Spleen (tissue), 11 donors: ENCODE results near the gene CACNA2D4. TPM values are rescaled to one million over a fixed set of nuclear protein-coding genes. Genes with fewer than 3 reads are reported as not detected.

Experiments used
- DNase-seq: peaks from one replicate; pipeline ENCODE4 v3.0.0-alpha.2; 2020
- H3K27ac ChIP-seq, 8 donors: fragments of 200-600 bp; sonication (generic) in 7 of 8; 1 replicate in 4 of 8; 2 replicates in 4 of 8; pipeline versions ENCODE4 v1.5.0 to v1.8.0; 2016 to 2021; ENCODE audit warnings: inconsistent platforms in 4 of 8, mild to moderate bottlenecking in 4 of 8, moderate library complexity in 1 of 8
- H3K27me3 ChIP-seq, 7 donors: fragments of 200-600 bp; sonication (generic) in 6 of 7; replicated peaks in 1 of 7; 1 replicate in 4 of 7; 2 replicates in 3 of 7; pipeline versions ENCODE4 v1.5.0 to v1.8.0; 2016 to 2021; ENCODE audit warnings: inconsistent platforms in 3 of 7, mild to moderate bottlenecking in 1 of 7
- H3K36me3 ChIP-seq, 6 donors: fragments of 200-600 bp; sonication (generic) in 5 of 6; 1 replicate in 4 of 6; 2 replicates in 2 of 6; pipeline versions ENCODE4 v1.5.0 to v1.8.0; 2016 to 2021; ENCODE audit warnings: inconsistent platforms in 2 of 6
- H3K4me1 ChIP-seq, 6 donors: fragments of 200-600 bp; sonication (generic) in 5 of 6; 1 replicate in 3 of 6; 2 replicates in 3 of 6; pipeline versions ENCODE4 v1.5.0 to v1.8.0; 2016 to 2021; ENCODE audit warnings: inconsistent platforms in 3 of 6
- H3K4me3 ChIP-seq, 8 donors: fragments of 200-600 bp; sonication (generic) in 7 of 8; 1 replicate in 4 of 8; 2 replicates in 4 of 8; pipeline versions ENCODE4 v1.5.0 to v1.8.0; 2016 to 2021; ENCODE audit warnings: inconsistent platforms in 4 of 8, mild to moderate bottlenecking in 4 of 8, moderate library complexity in 2 of 8
- H3K9me3 ChIP-seq, 8 donors: fragments of 200-600 bp; sonication (generic) in 7 of 8; 1 replicate in 4 of 8; 2 replicates in 4 of 8; pipeline versions ENCODE4 v1.5.0 to v1.8.0; 2016 to 2021; ENCODE audit warnings: inconsistent platforms in 4 of 8
- POLR2A ChIP-seq, 3 donors: fragments of 450-650 bp; IDR thresholded peaks; one replicate each; pipeline ENCODE4 v1.5.1; 2017; ENCODE audit warnings: antibody characterized with exemption in 3 of 3, mild to moderate bottlenecking in 1 of 3
- POLR2AphosphoS5 ChIP-seq, 3 donors: sonication (generic); formaldehyde crosslinking; IDR thresholded peaks; one replicate each; pipeline ENCODE4 v1.5.1; 2017; ENCODE audit warnings: antibody characterized with exemption in 3 of 3
- WGBS, 5 donors: extraction: QIAGEN DNeasy Blood & Tissue Kit in 3 of 5; methylation state at CpG; one replicate each; pipeline versions ENCODE4 v1.1.5 to v1.1.7; 2013 to 2018; 5-methylcytosine and 5-hydroxymethylcytosine counted together
- intact Hi-C: fragments of 100-400 bp; cut with DNase I; formaldehyde crosslinking; loops from one replicate; pipeline ENCODE4 v1.15.0; 2023; ENCODE audit warnings: low total_unique reads
- polyA plus RNA-seq, 3 donors: library from polyadenylated mRNA; stranded (reverse); fragments of 200-250 nt; gene quantifications; one replicate each; pipeline ENCODE4 v1.2.1, GENCODE V29; 2013
- total RNA-seq, 7 donors: library from RNA; depleted of rRNA in 3 of 7; stranded (reverse); fragments of >200 nt in 3 of 7; fragmentation: NEBNext Ultra II Directional in 4 of 7; extraction: Animal tissue kit (Norgen Biotek cat#: 25700) in 4 of 7; gene quantifications; one replicate each; pipeline versions ENCODE4 v1.1.0 to v1.2.1, GENCODE V29; 2016 to 2021
- TF ChIP-seq, protein P1 (sequence below), 11 experiments: fragments of 200-600 bp in 7 of 11; fragments of 450-650 bp in 4 of 11; sonication (generic) in 4 of 11; IDR thresholded peaks in 8 of 11; conservative IDR thresholded peaks in 3 of 11; 1 replicate in 7 of 11; 2 replicates in 4 of 11; pipeline versions ENCODE4 v1.4.0 to v1.8.0; 2016 to 2021; ENCODE audit warnings: antibody characterized with exemption in 11 of 11, inconsistent platforms in 4 of 11, mild to moderate bottlenecking in 1 of 11
- donor health status: healthy with polysubstance abuse.
- donor health status: DM: no; HTN: no; CAD: no; lungs with moderate emphysema.
- donor health status: DM: no; HTN: no; CAD: no.
- donor health status: Bipolar disorder and iron deficiency.
- donor health status: healthy.
- donor health status: DM: no; HTN: no; CAD: no.
- donor health status: DM: yes; HTN: yes; CAD: no.

The CACNA2D4 gene
- total and polyA plus RNA-seq, 10 donors: 3.3 to 11.8 (median 7.0) TPM

DNA sequence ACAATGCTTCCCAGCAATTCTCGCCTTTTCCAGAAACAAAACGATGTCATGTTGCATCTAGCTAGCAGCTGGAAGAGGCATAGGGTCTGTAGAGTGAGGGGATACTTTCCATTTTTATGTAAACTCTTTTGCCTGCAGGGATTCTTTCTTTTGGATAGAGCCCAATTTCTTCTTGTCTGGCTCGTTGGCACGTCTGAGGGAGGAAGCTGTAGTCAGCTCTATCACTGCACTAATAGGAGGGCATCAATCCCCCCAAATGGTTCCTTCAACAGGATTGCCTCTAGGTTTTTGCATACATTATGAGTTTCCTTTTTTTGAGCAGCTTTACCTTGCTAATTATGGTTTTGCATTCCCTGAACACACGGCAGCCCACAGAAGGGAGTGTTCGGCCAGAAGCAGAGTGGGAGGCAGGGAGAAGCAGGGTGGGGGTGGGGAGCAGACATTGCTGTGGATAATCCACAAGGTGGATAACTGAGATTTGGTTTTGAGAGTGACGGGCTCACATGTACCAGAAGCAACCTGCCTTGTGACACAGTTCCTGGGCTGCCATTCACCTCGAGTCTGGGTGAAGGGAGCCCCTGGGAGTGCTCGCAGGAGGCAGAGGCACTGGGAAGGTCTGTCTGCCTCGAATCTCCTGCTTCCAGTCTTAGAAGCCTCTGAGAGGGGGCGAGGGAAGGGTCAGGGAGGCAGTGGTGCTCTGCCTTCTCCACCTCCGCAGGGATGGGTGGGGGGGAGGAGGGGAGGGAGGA is 73.6 kb downstream of the CACNA2D4 start:
- H3K9me3 ChIP-seq: no peaks in the 10 kb centered on the region
- intact Hi-C loops: no loop called here
- peaks cover 0 to 9% (median 3%) of the 10 kb centered on the region in 6 donors for H3K4me1 ChIP-seq
- H3K27me3 ChIP-seq: peaks cover 0 to 36% (median 6%) of the 10 kb centered on the region in 7 donors
- WGBS, 5 donors: 54 to 67% (median 57%) methylated on average over 12 of the region's 12 CpGs
- DNase-seq: no peak
- no peak overlapping the region for H3K4me3 ChIP-seq
- no peaks in the 10 kb centered on the region for H3K36me3 ChIP-seq
- H3K27ac ChIP-seq: no peak overlapping the region
- TF ChIP-seq POLR2A (IDR thresholded peaks at IDR 0.05): no peak

DNA sequence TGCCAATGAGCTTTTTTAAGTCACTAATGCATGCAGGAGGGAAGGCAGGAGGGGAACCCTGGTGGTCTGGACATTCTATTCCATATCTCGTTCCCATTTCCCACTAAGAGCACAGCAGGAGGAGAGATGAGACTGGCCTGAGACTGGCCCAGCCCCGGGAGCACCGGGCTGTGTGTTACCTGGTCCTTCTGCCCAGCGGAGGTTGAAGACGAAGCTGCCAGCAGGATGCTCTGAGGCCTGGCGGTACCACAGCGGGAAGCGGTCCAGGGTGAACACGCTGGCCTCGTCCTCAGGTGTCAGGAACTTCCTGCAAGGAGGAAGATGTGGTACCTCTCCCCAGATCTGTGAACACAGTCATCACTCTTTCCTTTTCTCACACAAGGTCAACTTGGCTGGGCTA is 74.2 kb downstream of the CACNA2D4 start:
- no peaks in the 10 kb centered on the region for H3K36me3 ChIP-seq
- TF ChIP-seq POLR2AphosphoS5 (IDR thresholded peaks at IDR 0.05): no peak
- TF ChIP-seq, protein P1, sequence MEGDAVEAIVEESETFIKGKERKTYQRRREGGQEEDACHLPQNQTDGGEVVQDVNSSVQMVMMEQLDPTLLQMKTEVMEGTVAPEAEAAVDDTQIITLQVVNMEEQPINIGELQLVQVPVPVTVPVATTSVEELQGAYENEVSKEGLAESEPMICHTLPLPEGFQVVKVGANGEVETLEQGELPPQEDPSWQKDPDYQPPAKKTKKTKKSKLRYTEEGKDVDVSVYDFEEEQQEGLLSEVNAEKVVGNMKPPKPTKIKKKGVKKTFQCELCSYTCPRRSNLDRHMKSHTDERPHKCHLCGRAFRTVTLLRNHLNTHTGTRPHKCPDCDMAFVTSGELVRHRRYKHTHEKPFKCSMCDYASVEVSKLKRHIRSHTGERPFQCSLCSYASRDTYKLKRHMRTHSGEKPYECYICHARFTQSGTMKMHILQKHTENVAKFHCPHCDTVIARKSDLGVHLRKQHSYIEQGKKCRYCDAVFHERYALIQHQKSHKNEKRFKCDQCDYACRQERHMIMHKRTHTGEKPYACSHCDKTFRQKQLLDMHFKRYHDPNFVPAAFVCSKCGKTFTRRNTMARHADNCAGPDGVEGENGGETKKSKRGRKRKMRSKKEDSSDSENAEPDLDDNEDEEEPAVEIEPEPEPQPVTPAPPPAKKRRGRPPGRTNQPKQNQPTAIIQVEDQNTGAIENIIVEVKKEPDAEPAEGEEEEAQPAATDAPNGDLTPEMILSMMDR (IDR thresholded peaks at IDR 0.05 in 8 of 11, conservative IDR thresholded peaks at IDR 0.05 in 3 of 11): no peak
- TF ChIP-seq POLR2A (IDR thresholded peaks at IDR 0.05): no peak
- H3K9me3 ChIP-seq: no peaks in the 10 kb centered on the region
- DNase-seq: no peak
- intact Hi-C loops: no loop called here
- H3K4me3 ChIP-seq: no peak overlapping the region
- H3K4me1 ChIP-seq: peaks cover 0 to 9% (median 3%) of the 10 kb centered on the region in 6 donors
- WGBS, 5 donors: 72 to 82% (median 79%) methylated on average over 10 of the region's 10 CpGs
- no peak overlapping the region for H3K27ac ChIP-seq
- peaks cover 0 to 36% (median 6%) of the 10 kb centered on the region in 7 donors for H3K27me3 ChIP-seq

DNA sequence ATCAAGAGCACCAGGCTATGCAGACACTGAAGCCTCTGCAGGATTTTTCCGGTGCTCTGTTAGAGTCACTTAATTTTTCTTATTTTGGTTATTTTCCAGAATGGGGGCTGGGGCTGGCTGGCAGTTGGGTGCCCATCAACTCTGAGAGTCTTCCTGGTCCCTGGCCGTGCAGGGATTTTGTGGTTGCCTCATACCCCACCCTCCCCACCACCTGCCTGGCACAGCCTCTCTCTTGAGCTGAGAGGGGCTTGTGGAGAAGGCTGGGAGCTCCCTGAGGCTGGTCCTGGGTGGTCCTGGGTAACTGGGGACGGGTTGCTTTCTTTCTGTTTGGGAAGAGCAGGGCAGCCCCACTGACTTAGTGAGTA is 74.8 kb downstream of the CACNA2D4 start:
- Histone ChIP-seq H3K4me3 (no peak overlapping the region), H3K36me3 (no peaks in the 10 kb centered on the region), H3K27ac (no peak overlapping the region), H3K9me3 (no peaks in the 10 kb centered on the region), H3K4me1 (peaks cover 0 to 9% (median 3%) of the 10 kb centered on the region in 6 donors), H3K27me3 (peaks cover 0 to 36% (median 6%) of the 10 kb centered on the region in 7 donors)
- DNase-seq: no peak
- 55 to 67% (median 59%) methylated on average over 2 to 3 of the region's 3 CpGs for WGBS, 5 donors
- intact Hi-C loops: no loop called here
- TF ChIP-seq POLR2AphosphoS5 (IDR thresholded peaks at IDR 0.05): no peak
- TF ChIP-seq POLR2A (IDR thresholded peaks at IDR 0.05): no peak
- TF ChIP-seq, protein P1 (IDR thresholded peaks at IDR 0.05 in 8 of 11, conservative IDR thresholded peaks at IDR 0.05 in 3 of 11): no peak

DNA sequence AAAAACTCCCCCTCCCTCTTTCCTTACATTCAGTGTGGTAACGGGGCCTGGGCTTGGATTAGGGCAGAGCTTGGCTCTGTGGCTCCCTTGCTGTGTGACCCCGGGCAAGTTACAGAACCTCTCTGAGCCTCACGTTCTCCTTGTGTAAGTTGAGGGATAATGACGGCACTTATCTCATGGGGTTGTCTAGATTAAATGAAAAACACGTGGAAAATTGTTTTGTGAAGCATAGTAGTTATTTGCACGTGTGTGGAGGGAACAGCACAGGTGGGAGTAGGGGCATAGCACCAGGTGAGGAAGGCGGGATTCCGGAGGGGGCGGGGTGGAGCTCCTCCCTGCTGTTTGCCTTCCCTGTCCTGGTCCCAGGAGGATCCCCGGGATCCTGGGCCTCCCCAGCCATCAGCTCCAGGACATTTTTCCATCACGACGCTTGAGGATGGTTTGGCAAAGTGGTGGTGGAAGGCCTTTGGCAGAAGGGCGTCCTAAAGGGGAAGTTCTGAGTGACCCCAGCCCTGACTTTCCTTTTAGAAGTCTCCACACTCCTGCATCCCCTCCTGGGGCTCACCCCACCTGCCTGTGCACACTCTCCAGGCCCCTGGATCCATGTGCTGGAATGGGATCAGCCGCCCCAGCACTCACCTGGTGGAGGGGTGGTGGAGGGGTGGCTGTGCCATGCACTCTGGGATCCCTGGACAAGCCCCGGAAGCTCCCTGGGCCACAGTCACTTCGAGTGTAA is 75.4 kb downstream of the CACNA2D4 start:
- peaks cover 0 to 36% (median 6%) of the 10 kb centered on the region in 7 donors for H3K27me3 ChIP-seq
- H3K9me3 ChIP-seq: no peaks in the 10 kb centered on the region
- H3K36me3 ChIP-seq: no peaks in the 10 kb centered on the region
- H3K4me1 ChIP-seq: peaks cover 0 to 9% (median 3%) of the 10 kb centered on the region in 6 donors
- no peak overlapping the region for H3K4me3 ChIP-seq
- no peak overlapping the region for H3K27ac ChIP-seq
- DNase-seq: no peak
- intact Hi-C loops: no loop called here
- 76 to 88% (median 79%) methylated on average over 16 of the region's 16 CpGs for WGBS, 5 donors
- TF ChIP-seq, protein P1 (IDR thresholded peaks at IDR 0.05 in 8 of 11, conservative IDR thresholded peaks at IDR 0.05 in 3 of 11): no peak
- no peak for TF ChIP-seq POLR2A (IDR thresholded peaks at IDR 0.05)
- TF ChIP-seq POLR2AphosphoS5 (IDR thresholded peaks at IDR 0.05): no peak
